Measurements from ENCODE around the gene LDHA.
"Not testable (repeated sequence)": the region's sequence is repeated elsewhere in the genome, so short reads cannot be mapped to it uniquely, and the experiment has no call there.

Gene LDHA

DNA sequence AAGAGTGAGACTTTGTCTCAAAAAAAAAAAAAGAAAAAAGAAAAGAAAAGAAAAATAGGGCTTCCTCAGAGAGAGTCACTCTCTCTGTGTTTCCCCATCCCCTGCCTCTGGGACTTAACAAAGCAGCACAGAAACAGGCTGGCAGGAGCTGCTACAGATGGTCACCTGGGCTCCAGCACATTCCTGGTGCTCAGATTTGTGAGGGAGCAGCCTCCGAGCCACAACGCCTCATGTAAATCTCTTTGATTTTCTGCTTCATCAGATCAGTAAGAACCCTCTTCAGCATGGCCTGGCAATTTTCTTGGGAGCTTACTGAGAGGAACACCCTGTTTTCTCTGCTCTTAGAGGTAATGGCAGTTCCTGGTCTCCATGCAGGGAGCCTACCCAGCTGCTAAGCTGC, 15.2 kb upstream of the LDHA start:
- no peak for DNase-seq
- no peak for TF ChIP-seq POLR2A (IDR thresholded peaks at IDR 0.05; ENCODE audit: low read length)
- no peak for TF ChIP-seq GATA1 (IDR thresholded peaks at IDR 0.05; ENCODE audit: low read depth, low read length)

DNA sequence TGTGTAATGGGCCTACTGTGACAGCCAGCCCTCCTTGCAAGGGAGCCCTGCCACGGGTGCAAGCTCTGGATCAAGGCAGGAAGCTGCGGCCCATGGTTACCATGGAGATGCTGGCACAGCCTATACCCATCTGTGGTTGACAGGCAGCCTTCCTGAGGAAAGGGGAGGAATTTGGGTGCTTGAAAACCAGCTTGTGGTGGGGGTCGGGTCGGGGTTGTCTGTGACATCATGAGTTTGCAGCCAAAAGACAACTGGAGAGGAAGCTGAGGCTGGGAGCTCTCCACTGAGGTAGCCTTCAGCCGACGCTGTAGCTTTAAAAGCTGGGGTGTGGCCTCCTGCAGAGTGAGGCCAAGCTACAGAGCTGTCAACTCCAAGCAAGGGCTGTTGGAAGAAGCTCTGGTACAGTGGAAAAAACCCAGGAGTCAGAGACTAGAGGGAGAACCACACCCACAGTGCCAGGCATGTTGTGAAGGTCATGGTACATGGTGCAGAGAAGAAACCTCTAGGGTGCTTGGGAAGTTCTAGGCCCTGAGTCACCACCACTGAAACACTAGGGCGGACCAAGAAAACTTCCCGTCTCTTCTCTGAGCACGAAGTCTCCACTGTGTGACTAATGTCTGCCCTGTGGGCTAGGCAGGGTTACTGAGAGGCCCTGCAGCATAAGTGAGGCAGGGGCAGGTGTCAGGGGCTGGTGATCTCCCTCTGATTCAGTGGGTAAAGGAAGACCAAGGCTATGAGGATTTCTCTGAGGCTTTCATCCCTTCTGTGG, 10.8 kb upstream of the LDHA start:
- no peak for TF ChIP-seq POLR2A (IDR thresholded peaks at IDR 0.05; ENCODE audit: low read length)
- TF ChIP-seq GATA1 (IDR thresholded peaks at IDR 0.05; ENCODE audit: low read depth, low read length) = no peak
- DNase-seq = peak; percentile 35 to 56

DNA sequence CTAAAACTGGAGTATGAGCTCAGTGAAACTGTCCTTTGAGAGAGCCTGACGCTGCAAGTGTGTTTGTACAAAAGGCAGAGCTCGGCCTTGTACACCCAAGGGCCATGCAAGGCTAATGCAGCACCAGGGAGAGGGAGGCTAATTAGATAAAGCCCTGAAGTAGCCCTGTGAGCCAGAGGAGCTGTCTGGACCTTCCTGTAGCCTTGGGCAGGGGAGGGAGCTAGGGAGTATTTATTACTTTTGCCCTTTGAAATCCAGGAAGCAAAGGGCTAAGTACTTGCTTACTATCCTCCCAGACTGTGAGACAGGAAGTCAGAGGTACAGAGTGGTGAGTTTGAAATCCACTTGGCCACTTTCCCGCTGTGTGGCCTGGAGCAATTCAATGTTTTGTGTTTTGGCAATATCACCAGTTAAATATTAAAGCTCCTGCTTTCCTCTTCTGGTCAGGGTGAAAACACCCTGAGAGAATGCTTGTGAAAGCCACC, 10.2 kb upstream of the LDHA start:
- peak; percentile 22 to 31 for DNase-seq
- TF ChIP-seq GATA1 (IDR thresholded peaks at IDR 0.05; ENCODE audit: low read depth, low read length) (no peak), POLR2A (IDR thresholded peaks at IDR 0.05; ENCODE audit: low read length) (no peak)

DNA sequence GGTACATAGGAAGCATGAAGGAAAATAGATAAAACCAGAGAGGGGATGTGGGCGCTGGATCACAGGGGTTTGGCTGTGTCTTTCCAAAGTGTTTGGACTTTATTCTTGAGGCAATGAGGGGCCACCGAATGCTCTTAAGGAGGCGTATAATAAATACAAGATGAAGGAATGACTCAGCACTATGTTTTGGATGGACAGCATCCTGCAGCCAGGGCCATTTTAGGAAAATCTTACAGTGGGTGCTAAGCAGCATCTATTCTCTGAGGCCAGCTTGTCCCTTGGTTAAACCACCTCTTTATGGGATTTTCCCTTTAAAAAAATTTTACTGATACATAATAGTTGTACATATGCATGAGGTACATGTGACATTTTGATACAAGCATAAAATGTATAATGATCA, 4.3 kb upstream of the LDHA start:
- TF ChIP-seq GATA1 (IDR thresholded peaks at IDR 0.05; ENCODE audit: low read depth, low read length) (no peak), POLR2A (IDR thresholded peaks at IDR 0.05; ENCODE audit: low read length) (no peak)
- DNase-seq = no peak

DNA sequence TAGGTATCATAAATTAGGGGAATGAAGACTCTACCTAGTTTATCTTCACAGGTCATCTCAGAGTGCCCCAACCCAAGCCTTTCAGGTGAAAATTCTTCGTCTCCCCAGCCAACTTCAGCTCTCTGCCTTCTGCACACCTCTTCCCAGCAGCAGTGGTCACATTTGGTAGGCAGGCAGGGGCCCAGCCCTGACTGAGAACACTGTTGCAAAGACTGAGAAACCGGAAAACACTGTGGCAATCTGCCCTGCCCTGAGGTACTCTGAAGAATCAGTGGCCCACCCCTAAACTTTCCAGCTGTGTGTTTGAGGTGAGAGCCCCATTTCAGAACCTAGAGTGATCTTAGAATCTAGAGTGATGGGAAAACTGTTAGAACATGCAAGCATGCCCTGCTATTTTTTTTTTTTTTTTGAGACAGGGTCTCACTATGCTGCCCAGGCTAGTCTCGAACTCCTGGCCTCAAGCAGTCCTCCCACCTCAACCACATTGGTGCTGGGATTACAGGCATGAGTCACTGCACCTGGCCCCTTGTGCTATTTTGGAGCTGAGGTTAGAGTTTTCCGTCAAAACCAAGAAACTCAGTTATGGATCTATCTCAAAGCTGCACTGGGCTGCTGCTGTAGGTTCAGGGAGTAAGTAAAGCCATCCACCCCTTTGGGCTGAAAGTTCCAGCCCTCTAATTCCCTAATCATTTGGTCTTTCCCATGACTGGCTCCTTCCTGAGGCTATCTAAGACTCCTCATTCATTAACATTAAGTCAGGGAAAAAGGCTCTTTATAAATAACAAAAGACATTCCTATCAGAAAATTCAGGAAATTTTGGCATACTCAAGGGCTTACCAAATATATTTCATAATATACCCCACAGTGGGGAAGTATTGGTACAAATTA, 1.7 kb upstream of the LDHA start:
- no peak for DNase-seq
- TF ChIP-seq POLR2A (IDR thresholded peaks at IDR 0.05; ENCODE audit: low read length) (no peak), GATA1 (IDR thresholded peaks at IDR 0.05; ENCODE audit: low read depth, low read length) (no peak)

GRCh38 chr11:18393581-18394274, 635 bp upstream of the LDHA start:
- no peak for DNase-seq
- no peak for TF ChIP-seq POLR2A (IDR thresholded peaks at IDR 0.05; ENCODE audit: low read length)
- no peak for TF ChIP-seq GATA1 (IDR thresholded peaks at IDR 0.05; ENCODE audit: low read depth, low read length)

DNA sequence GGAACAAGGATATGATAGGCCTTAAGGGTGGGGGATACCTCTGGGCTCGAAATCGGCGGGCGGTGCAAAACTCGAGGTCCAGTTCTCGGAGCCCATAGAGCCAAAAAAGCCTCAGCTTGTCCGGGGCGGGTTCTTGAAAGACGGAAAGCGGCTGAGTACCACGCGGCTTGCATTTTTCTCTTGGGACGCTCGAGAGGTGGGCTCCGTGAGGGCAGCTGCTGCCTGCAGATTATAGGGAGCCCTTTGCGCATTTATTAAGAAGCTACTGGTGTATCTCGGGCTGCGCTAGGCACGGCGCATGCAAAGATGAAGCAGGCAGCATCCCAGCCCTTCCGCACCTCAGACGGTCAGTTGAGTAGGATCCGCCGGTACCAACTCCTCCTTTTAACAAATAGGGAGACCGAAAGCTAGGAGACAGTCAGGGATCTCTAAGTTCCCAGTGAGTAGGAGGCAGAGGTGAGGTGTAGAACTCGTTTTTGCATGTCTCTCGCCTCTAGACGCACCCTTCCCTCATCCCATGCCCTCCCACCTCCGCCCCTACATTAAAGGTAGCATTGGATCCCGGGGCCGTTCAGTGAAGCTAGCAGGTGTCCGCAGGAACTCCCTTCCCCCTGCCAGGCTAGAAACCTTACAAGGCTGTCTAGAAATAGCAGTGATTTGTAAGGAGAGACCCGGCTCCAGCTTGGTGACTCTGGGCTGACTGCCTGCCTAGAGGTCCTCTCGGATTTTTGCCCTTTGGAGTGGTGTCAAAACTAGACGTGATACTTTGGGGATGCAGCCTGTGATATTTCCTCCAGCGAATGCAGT, 768 bp downstream of the LDHA start:
- peak; percentile 54 to 59 for DNase-seq

DNA sequence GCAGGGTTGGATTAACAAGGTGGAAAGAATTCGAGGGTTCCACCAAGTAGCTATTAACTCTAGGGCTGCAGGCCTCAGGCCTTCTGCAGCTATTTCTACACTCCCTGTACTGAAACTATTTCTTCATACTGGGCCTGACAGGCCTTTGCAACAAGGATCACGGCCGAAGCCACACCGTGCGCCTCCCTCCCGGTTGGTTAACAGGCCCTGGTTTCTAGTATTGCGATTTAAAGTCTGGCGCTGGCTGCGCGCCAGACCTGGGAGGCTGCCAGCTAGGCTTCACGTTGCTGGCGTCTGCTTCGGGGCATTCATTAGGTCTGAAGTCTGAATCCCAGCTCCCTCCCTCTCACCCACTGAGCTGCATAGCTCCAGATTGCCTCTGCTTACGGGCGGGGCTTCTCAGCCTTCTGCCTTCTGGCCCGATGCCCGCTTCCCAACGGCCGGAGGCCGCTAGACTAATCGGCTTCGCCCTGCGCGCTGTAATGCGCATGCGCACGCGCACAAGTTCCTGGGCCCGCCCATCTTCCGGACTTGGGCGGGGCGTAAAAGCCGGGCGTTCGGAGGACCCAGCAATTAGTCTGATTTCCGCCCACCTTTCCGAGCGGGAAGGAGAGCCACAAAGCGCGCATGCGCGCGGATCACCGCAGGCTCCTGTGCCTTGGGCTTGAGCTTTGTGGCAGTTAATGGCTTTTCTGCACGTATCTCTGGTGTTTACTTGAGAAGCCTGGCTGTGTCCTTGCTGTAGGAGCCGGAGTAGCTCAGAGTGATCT, 1.6 kb downstream of the LDHA start:
- peak; percentile 99 for DNase-seq
- TF ChIP-seq GATA1 (IDR thresholded peaks at IDR 0.05; ENCODE audit: low read depth, low read length) (no peak), POLR2A (IDR thresholded peaks at IDR 0.05; ENCODE audit: low read length) (peak; percentile 88)

More for the DNA sequence above, 768 bp downstream of the LDHA start:
- TF ChIP-seq GATA1 (IDR thresholded peaks at IDR 0.05; ENCODE audit: low read depth, low read length) (no peak), POLR2A (IDR thresholded peaks at IDR 0.05; ENCODE audit: low read length) (no peak)

- TF ChIP-seq GATA1 (IDR thresholded peaks at IDR 0.05; ENCODE audit: low read depth, low read length) (no peak), POLR2A (IDR thresholded peaks at IDR 0.05; ENCODE audit: low read length) (no peak)
- DNase-seq = no peak
Measured at GRCh38 chr11:18397921-18398320, 3.6 kb downstream of the LDHA start.

DNA sequence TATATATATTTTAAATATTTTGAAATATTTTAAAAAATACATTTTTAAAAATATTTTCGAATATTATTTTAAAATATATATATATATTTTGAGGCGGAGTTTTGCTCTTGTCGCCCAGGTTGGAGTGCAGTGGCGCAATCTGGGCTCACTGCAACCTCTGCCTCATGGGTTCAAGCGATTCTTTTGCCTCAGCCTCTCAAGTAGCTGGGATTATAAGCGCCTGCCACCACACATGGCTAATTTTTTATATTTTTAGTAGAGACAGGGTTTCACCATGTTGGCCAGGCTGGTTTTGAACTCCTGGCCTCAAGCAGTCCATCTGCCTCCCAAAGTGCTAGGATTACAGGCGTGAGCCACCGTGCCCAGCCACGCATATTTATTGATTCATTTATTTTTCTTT, 6.7 kb downstream of the LDHA start:
- not testable (repeated sequence) for DNase-seq

GRCh38 chr11:18404062-18404461, 9.7 kb downstream of the LDHA start:
- no peak for DNase-seq
- TF ChIP-seq GATA1 (IDR thresholded peaks at IDR 0.05; ENCODE audit: low read depth, low read length) = no peak
- no peak for TF ChIP-seq POLR2A (IDR thresholded peaks at IDR 0.05; ENCODE audit: low read length)

GRCh38 chr11:18407400-18407799, 13.0 kb downstream of the LDHA start:
- DNase-seq = not testable (repeated sequence)
